Measurements from ENCODE around the gene DOK3. TPM values are rescaled to one million over a fixed set of nuclear protein-coding genes. Genes with fewer than 3 reads are reported as not detected.

Gene DOK3
- total RNA-seq, 1 experiment from 2014 or later, result 12.4 TPM

DNA sequence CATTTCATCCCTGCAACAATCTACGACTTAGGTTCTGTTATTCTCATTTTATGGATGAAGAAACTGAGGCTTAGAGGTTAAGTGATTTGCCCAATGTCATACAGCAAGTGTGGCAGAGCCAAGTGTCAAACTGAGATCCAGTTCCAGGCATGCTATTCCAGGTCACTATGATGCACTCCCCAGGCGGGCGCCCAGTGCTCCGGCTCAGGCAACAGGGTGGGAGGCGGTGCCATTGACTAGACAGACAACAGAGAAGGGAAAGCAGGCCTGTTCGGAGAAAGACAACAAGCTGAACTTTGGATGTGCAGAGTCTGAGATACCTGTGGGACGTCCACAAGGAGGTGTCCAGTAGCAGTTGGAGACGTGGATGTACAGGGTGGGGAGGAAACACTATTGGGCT lies 18.0 kb upstream of the DOK3 start:
- ChIA-PET CTCF (no interaction called here), POLR2A (no interaction called here)
- ATAC-seq, result no peak
- Histone ChIP-seq H3K27me3 (ENCODE audit: control insufficient read depth, insufficient read depth, low read length) (no peaks in the 10 kb centered on the region), H3K36me3 (ENCODE audit: control insufficient read depth, insufficient read depth, low read length) (peaks cover 19% of the 10 kb centered on the region), H3K4me3 (ENCODE audit: low read depth in 2 of 2, low read length in 2 of 2) (no peak overlapping the region), H3K4me1 (ENCODE audit: control insufficient read depth, insufficient read depth, low read length) (no peaks in the 10 kb centered on the region), H3K27ac (ENCODE audit: low read length) (no peak overlapping the region), H3K9me3 (ENCODE audit: control insufficient read depth, insufficient read depth, low read depth, low read length) (no peaks in the 10 kb centered on the region)
- intact Hi-C loops (cut with micrococcal nuclease; ENCODE audit: unreplicated experiment), result no loop called here
- no TSS peak for BruUV-seq (replicated peaks)
- in situ Hi-C loops (cut with HindIII; ENCODE audit: low pct_unique_long_range_greater_than_20kb, low sequenced_read_pairs), result no loop called here
- no peak for TF ChIP-seq TCF7L2 (IDR thresholded peaks at IDR 0.05; ENCODE audit: low read depth, low read length)
- no peak for TF ChIP-seq SIN3A (IDR thresholded peaks at IDR 0.05; ENCODE audit: borderline replicate concordance, insufficient read depth, low read depth, low read length)
- TF ChIP-seq POLR2AphosphoS5 (IDR thresholded peaks at IDR 0.05; ENCODE audit: low read depth, low read length), result no peak
- no peak for TF ChIP-seq REST (IDR thresholded peaks at IDR 0.05; ENCODE audit: insufficient read depth in 1 of 2, low read depth in 2 of 2, low read length in 1 of 2)
- DNase-seq (ENCODE audit: low read depth, low spot score), result no peak

DNA sequence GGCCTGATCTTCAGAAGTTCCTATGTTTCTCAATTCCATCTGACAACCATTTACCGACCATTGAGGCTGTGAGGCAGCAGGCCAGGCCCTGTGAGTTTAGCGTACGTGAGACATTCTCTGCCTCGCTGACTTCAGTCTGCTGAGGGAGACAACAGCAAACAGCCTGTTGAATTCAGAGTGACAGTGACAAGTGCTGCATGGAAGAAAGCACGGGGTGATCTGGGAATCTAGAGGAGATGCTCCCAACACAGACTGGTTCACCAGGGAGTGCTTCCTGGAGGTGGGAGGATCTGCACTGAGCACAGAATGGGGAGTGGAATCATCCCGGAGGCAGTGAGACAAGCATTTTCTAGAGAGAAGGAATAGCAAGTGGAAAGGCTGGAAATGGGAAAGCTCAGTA lies 17.2 kb upstream of the DOK3 start:
- ATAC-seq (no peak), DNase-seq (ENCODE audit: low read depth, low spot score) (no peak)
- H3K27me3 ChIP-seq (ENCODE audit: control insufficient read depth, insufficient read depth, low read length), result no peaks in the 10 kb centered on the region
- no peak for TF ChIP-seq REST (IDR thresholded peaks at IDR 0.05; ENCODE audit: insufficient read depth in 1 of 2, low read depth in 2 of 2, low read length in 1 of 2)
- no peak for TF ChIP-seq SIN3A (IDR thresholded peaks at IDR 0.05; ENCODE audit: borderline replicate concordance, insufficient read depth, low read depth, low read length)
- TF ChIP-seq, protein P1, sequence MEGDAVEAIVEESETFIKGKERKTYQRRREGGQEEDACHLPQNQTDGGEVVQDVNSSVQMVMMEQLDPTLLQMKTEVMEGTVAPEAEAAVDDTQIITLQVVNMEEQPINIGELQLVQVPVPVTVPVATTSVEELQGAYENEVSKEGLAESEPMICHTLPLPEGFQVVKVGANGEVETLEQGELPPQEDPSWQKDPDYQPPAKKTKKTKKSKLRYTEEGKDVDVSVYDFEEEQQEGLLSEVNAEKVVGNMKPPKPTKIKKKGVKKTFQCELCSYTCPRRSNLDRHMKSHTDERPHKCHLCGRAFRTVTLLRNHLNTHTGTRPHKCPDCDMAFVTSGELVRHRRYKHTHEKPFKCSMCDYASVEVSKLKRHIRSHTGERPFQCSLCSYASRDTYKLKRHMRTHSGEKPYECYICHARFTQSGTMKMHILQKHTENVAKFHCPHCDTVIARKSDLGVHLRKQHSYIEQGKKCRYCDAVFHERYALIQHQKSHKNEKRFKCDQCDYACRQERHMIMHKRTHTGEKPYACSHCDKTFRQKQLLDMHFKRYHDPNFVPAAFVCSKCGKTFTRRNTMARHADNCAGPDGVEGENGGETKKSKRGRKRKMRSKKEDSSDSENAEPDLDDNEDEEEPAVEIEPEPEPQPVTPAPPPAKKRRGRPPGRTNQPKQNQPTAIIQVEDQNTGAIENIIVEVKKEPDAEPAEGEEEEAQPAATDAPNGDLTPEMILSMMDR (IDR thresholded peaks at IDR 0.05), result no peak
- no peak for TF ChIP-seq POLR2AphosphoS5 (IDR thresholded peaks at IDR 0.05; ENCODE audit: low read depth, low read length)
- no peak for TF ChIP-seq TCF7L2 (IDR thresholded peaks at IDR 0.05; ENCODE audit: low read depth, low read length)
- no peak overlapping the region for H3K27ac ChIP-seq (ENCODE audit: low read length)
- H3K4me1 ChIP-seq (ENCODE audit: control insufficient read depth, insufficient read depth, low read length), result no peaks in the 10 kb centered on the region
- CTCF ChIA-PET, result no interaction called here
- intact Hi-C loops (cut with micrococcal nuclease; ENCODE audit: unreplicated experiment) (no loop called here), in situ Hi-C loops (cut with HindIII; ENCODE audit: low pct_unique_long_range_greater_than_20kb, low sequenced_read_pairs) (no loop called here)
- no peaks in the 10 kb centered on the region for H3K9me3 ChIP-seq (ENCODE audit: control insufficient read depth, insufficient read depth, low read depth, low read length)
- POLR2A ChIA-PET, result no interaction called here
- BruUV-seq (replicated peaks), result no TSS peak
- peaks cover 20% of the 10 kb centered on the region for H3K36me3 ChIP-seq (ENCODE audit: control insufficient read depth, insufficient read depth, low read length)
- no peak overlapping the region for H3K4me3 ChIP-seq (ENCODE audit: low read depth in 2 of 2, low read length in 2 of 2)
